GM12801 (cell line): ENCODE measurements around the gene PSKH1.

Experiments used
- CTCF ChIP-seq: IDR thresholded peaks from one replicate; pipeline ENCODE4 v1.5.1; 2011; ENCODE audit warnings: control low read depth; ENCODE audit not compliant: insufficient read length; ENCODE audit errors: extremely low read depth

Gene PSKH1

GRCh38 chr16:67959536-67960329 is 66.7 kb downstream of the PSKH1 start:
- TF ChIP-seq CTCF, result no peak

GRCh38 chr16:67961551-67961957 is 68.5 kb downstream of the PSKH1 start:
- TF ChIP-seq CTCF, result no peak

GRCh38 chr16:67962135-67962534 is 69.1 kb downstream of the PSKH1 start:
- no peak for TF ChIP-seq CTCF

GRCh38 chr16:67963292-67963661 is 70.2 kb downstream of the PSKH1 start:
- TF ChIP-seq CTCF, result no peak

- no peak for TF ChIP-seq CTCF
These were observed 70.7 kb downstream of the PSKH1 start for GRCh38 chr16:67963662-67964321.

- no peak for TF ChIP-seq CTCF
These were observed 71.5 kb downstream of the PSKH1 start for GRCh38 chr16:67964477-67965131.
